Esophagus squamous epithelium (tissue), 4 donors: ENCODE data around the gene SHKBP1.

Experiments used
- POLR2A ChIP-seq, 4 donors: fragments of 450-650 bp; IDR thresholded peaks; one replicate each; pipeline ENCODE4 v1.6.1; 2017; ENCODE audit warnings: antibody characterized with exemption in 4 of 4, mild to moderate bottlenecking in 4 of 4, moderate library complexity in 3 of 4
- TF ChIP-seq, protein P1 (sequence below), 6 experiments: fragments of 450-650 bp in 4 of 6; fragments of 200-600 bp in 2 of 6; sonication (generic) in 2 of 6; IDR thresholded peaks; one replicate each; pipeline ENCODE4 v1.5.1; 2016 to 2019; ENCODE audit warnings: antibody characterized with exemption in 6 of 6, mild to moderate bottlenecking in 4 of 6, moderate library complexity in 4 of 6

DNA sequence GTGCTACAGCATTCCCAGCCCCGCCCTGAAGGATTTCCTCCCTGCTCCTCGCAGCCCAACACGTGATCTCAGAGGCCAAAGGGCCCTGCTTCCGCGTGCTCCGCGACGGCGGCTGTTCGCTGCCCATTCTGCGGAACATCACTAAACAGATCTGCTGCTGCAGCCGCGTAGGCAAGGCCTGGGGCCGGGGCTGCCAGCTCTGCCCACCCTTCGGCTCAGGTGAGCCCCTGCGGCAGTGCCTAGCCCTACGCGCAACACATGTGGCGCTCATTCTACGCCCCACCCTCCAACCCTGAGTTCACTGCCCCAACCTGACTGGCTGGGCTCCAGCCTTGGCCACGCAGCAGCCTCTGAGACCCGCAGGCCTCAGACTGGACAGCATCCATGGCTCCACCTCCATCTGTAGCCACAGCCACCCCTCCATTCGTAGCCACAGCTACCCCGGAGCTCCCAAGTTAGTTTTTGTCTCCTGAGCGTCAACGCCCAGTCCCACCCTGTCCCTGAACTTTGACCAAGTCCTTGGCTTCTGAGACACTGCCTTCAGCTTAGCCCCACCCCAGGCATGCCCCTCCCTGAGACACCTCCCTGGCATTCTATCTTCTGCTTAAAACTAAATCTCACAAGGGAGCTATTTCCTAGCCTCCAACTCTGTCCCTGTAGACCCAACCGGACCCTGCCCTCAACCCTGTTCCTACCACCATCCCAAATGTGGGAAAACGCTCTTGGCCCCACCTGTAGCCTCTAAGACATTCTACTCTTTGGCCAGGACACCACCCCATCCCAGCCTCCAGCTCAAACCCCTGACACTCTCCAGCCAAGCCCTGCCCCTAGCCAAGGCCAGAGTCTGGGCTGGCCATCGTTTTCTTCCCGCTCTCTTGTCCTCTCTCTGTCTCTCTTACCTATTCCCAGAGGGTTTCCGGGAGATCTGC, 30.9 kb downstream of the SHKBP1 start:
- TF ChIP-seq, protein P1, sequence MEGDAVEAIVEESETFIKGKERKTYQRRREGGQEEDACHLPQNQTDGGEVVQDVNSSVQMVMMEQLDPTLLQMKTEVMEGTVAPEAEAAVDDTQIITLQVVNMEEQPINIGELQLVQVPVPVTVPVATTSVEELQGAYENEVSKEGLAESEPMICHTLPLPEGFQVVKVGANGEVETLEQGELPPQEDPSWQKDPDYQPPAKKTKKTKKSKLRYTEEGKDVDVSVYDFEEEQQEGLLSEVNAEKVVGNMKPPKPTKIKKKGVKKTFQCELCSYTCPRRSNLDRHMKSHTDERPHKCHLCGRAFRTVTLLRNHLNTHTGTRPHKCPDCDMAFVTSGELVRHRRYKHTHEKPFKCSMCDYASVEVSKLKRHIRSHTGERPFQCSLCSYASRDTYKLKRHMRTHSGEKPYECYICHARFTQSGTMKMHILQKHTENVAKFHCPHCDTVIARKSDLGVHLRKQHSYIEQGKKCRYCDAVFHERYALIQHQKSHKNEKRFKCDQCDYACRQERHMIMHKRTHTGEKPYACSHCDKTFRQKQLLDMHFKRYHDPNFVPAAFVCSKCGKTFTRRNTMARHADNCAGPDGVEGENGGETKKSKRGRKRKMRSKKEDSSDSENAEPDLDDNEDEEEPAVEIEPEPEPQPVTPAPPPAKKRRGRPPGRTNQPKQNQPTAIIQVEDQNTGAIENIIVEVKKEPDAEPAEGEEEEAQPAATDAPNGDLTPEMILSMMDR (IDR thresholded peaks at IDR 0.05): no peak
- TF ChIP-seq POLR2A (IDR thresholded peaks at IDR 0.05): no peak
